Panc1 (cell line): ENCODE measurements around the gene RBM45. TPM values are rescaled to one million over a fixed set of nuclear protein-coding genes. Genes with fewer than 3 reads are reported as not detected.

ENCODE experiments used
- ATAC-seq: fragments of 200-7000 bp; cut with Tn5 transposase; 2 replicates; pipeline ENCODE4 v1.9.1; 2020; ENCODE audit warnings: mild to moderate bottlenecking, moderate library complexity
- BruUV-seq: library from RNA; stranded (reverse); fragments of 400-500 nt; replicated peaks from 2 replicates; lab custom pipeline; 2021; lab: Mats Ljungman, UMichigan
- CTCF ChIA-PET: fragments of 300-600 bp; sonication (Branson Sonifier 250); formaldehyde crosslinking; loops from one replicate; lab custom pipeline; 2022; ENCODE audit warnings: antibody characterized with exemption; lab: Charles Lee
- POLR2A ChIA-PET: fragments of 300-600 bp; sonication (Branson Sonifier 250); formaldehyde crosslinking; loops from one replicate; lab custom pipeline; 2022; ENCODE audit warnings: antibody characterized with exemption; lab: Charles Lee
- DNase-seq: peaks from one replicate; pipeline ENCODE4 v3.0.0-alpha.2; 2010; ENCODE audit warnings: low read depth, low spot score
- H3K27ac ChIP-seq: 2 replicates; pipeline ENCODE4 v1.5.1; 2011; ENCODE audit warnings: mild to moderate bottlenecking, low read length, inconsistent platforms
- H3K27me3 ChIP-seq: fragments of 200-500 bp; sonication (Bioruptor generic); 2 replicates; pipeline ENCODE4 v1.6.0; 2014; ENCODE audit warnings: low read length, inconsistent platforms; ENCODE audit not compliant: control insufficient read depth, insufficient read depth
- H3K36me3 ChIP-seq: fragments of 200-500 bp; sonication (Bioruptor generic); 2 replicates; pipeline ENCODE4 v1.5.1; 2014; ENCODE audit warnings: inconsistent platforms, mild to moderate bottlenecking, low read length, moderate library complexity; ENCODE audit not compliant: control insufficient read depth, insufficient read depth
- H3K4me1 ChIP-seq: 2 replicates; pipeline ENCODE4 v1.5.1; 2011; ENCODE audit warnings: inconsistent platforms, mild to moderate bottlenecking, low read length, moderate library complexity; ENCODE audit not compliant: control insufficient read depth, insufficient read depth
- H3K4me3 ChIP-seq, 2 experiments: 2 replicates each; pipeline ENCODE4 v1.5.1; 2011 to 2012; ENCODE audit warnings: low read depth in 2 of 2, low read length in 2 of 2, mild to moderate bottlenecking in 2 of 2, inconsistent platforms in 1 of 2, moderate library complexity in 1 of 2
- H3K9me3 ChIP-seq: fragments of 200-500 bp; sonication (Bioruptor generic); 2 replicates; pipeline ENCODE4 v1.5.1; 2014; ENCODE audit warnings: low read depth, mild to moderate bottlenecking, inconsistent platforms, low read length, moderate library complexity; ENCODE audit not compliant: control insufficient read depth, insufficient read depth
- CTCF ChIP-seq: fragments of 450-650 bp; IDR thresholded peaks from 2 replicates; pipeline ENCODE4 v1.5.1; 2017; ENCODE audit warnings: mild to moderate bottlenecking
- POLR2AphosphoS5 ChIP-seq: IDR thresholded peaks from 2 replicates; pipeline ENCODE4 v1.6.1; 2012; ENCODE audit warnings: mild to moderate bottlenecking, low read depth, low read length, moderate library complexity
- REST ChIP-seq, 2 experiments: IDR thresholded peaks; 2 replicates each; pipeline ENCODE4 v1.6.1; 2011 to 2012; ENCODE audit warnings: low read depth in 2 of 2, control low read depth in 1 of 2, low read length in 1 of 2, mild to moderate bottlenecking in 1 of 2, moderate library complexity in 1 of 2; ENCODE audit not compliant: insufficient read depth in 1 of 2
- SIN3A ChIP-seq: IDR thresholded peaks from 2 replicates; pipeline ENCODE4 v1.6.1; 2012; ENCODE audit warnings: low read depth, mild to moderate bottlenecking, low read length, moderate library complexity, borderline replicate concordance; ENCODE audit not compliant: insufficient read depth
- TCF7L2 ChIP-seq: IDR thresholded peaks from 2 replicates; pipeline ENCODE4 v1.6.1; 2011; ENCODE audit warnings: mild to moderate bottlenecking, low read depth, low read length, inconsistent platforms
- in situ Hi-C: cut with HindIII; loops from 2 replicates; pipeline ENCODE4 v1.10.0; 2016; ENCODE audit warnings: low sequenced_read_pairs, low pct_unique_long_range_greater_than_20kb
- intact Hi-C: fragments of 100-400 bp; cut with micrococcal nuclease; formaldehyde crosslinking; loops from one replicate; pipeline ENCODE4 v1.10.0; 2022; ENCODE audit not compliant: unreplicated experiment
- total RNA-seq: library from RNA; stranded (reverse); gene quantifications from one replicate; pipeline ENCODE4 v1.2.1, GENCODE V29; 2021; ENCODE audit not compliant: unreplicated experiment

Gene RBM45
- total RNA-seq, 1 experiment from 2014 or later = 14.1 TPM

- BruUV-seq = no TSS peak
- Histone ChIP-seq H3K27ac (no peak overlapping the region), H3K27me3 (no peaks in the 10 kb centered on the region), H3K4me1 (peaks cover 6% of the 10 kb centered on the region), H3K9me3 (no peaks in the 10 kb centered on the region), H3K36me3 (peaks cover 3% of the 10 kb centered on the region), H3K4me3 (no peak overlapping the region)
- POLR2A ChIA-PET = no interaction called here
- intact Hi-C loops = no loop called here
- TF ChIP-seq SIN3A (no peak), POLR2AphosphoS5 (no peak), CTCF (no peak), REST (IDR thresholded peaks at IDR 0.05; ENCODE audit: insufficient read depth in 1 of 2, low read depth in 2 of 2, low read length in 1 of 2) (no peak), TCF7L2 (no peak)
- ATAC-seq (no peak), DNase-seq (no peak)
- CTCF ChIA-PET = no interaction called here
- in situ Hi-C loops = no loop called here
Observed at GRCh38 chr2:178115271-178115670, 3.0 kb downstream of the RBM45 start.

- intact Hi-C loops = no loop called here
- peaks cover 3% of the 10 kb centered on the region for H3K36me3 ChIP-seq
- CTCF ChIA-PET = no interaction called here
- H3K27ac ChIP-seq = no peak overlapping the region
- no peak for TF ChIP-seq POLR2AphosphoS5
- TF ChIP-seq CTCF = no peak
- no peak for TF ChIP-seq TCF7L2
- no peak for TF ChIP-seq REST (IDR thresholded peaks at IDR 0.05; ENCODE audit: insufficient read depth in 1 of 2, low read depth in 2 of 2, low read length in 1 of 2)
- no peak for TF ChIP-seq SIN3A
- DNase-seq = no peak
- POLR2A ChIA-PET = no interaction called here
- H3K4me3 ChIP-seq = no peak overlapping the region
- peaks cover 6% of the 10 kb centered on the region for H3K4me1 ChIP-seq
- no peaks in the 10 kb centered on the region for H3K9me3 ChIP-seq
- ATAC-seq = no peak
- in situ Hi-C loops = no loop called here
- BruUV-seq = no TSS peak
- H3K27me3 ChIP-seq = no peaks in the 10 kb centered on the region
Observed at GRCh38 chr2:178117725-178118124, 5.5 kb downstream of the RBM45 start.
